Natural killer cell (primary cell): ENCODE measurements around the gene TBX4. TPM values are rescaled to one million over a fixed set of nuclear protein-coding genes. Genes with fewer than 3 reads are reported as not detected.

Experiments
- ATAC-seq, 3 donors: fragments of 150-1000 bp in 2 of 3; fragments of 200-7000 bp in 1 of 3; cut with Tn5 transposase; 1 replicate in 1 of 3; 2 replicates in 2 of 3; pipeline ENCODE4 v1.10.0; 2021; ENCODE audit warnings: mild to moderate bottlenecking in 2 of 3, moderate library complexity in 2 of 3
- DNase-seq, 2 donors: peaks; one replicate each; pipeline versions ENCODE4 v3.0.0 to v3.0.0-alpha.2; 2013 to 2021; ENCODE audit warnings: mixed read lengths in 1 of 2
- H3K27ac ChIP-seq: one replicate; pipeline ENCODE4 v1.5.1; 2013; ENCODE audit warnings: mild to moderate bottlenecking, low read length
- H3K27me3 ChIP-seq: one replicate; pipeline ENCODE4 v1.6.1; 2013; ENCODE audit warnings: low read length; ENCODE audit not compliant: control insufficient read depth, insufficient read depth
- H3K36me3 ChIP-seq: one replicate; pipeline ENCODE4 v1.6.1; 2013; ENCODE audit warnings: low read length; ENCODE audit not compliant: control insufficient read depth, insufficient read depth
- H3K4me1 ChIP-seq: one replicate; pipeline ENCODE4 v1.6.1; 2013; ENCODE audit warnings: low read length; ENCODE audit not compliant: control insufficient read depth, insufficient read depth
- H3K4me3 ChIP-seq: one replicate; pipeline ENCODE4 v1.5.1; 2013; ENCODE audit warnings: low read length
- H3K9me3 ChIP-seq: one replicate; pipeline ENCODE4 v1.6.1; 2013; ENCODE audit warnings: low read length; ENCODE audit not compliant: control insufficient read depth, insufficient read depth
- H3K27ac Mint-ChIP-seq, 2 donors: one replicate each; pipeline ENCODE4 v1.8.0; 2022; ENCODE audit warnings: mild to moderate bottlenecking in 2 of 2, mixed read lengths in 2 of 2, moderate library complexity in 1 of 2
- H3K27me3 Mint-ChIP-seq, 2 donors: one replicate each; pipeline ENCODE4 v1.8.0; 2022; ENCODE audit warnings: low read depth in 2 of 2, mixed read lengths in 2 of 2
- H3K36me3 Mint-ChIP-seq: one replicate; pipeline ENCODE4 v1.8.0; 2022; ENCODE audit warnings: mixed read lengths
- H3K4me1 Mint-ChIP-seq, 2 donors: one replicate each; pipeline ENCODE4 v1.8.0; 2022; ENCODE audit warnings: mixed read lengths in 2 of 2
- H3K4me3 Mint-ChIP-seq: one replicate; pipeline ENCODE4 v1.8.0; 2022; ENCODE audit warnings: mild to moderate bottlenecking, moderate library complexity, mixed read lengths
- H3K9me3 Mint-ChIP-seq, 2 donors: one replicate each; pipeline ENCODE4 v1.8.0; 2022; ENCODE audit warnings: mixed read lengths in 2 of 2
- WGBS: methylation state at CpG from one replicate; pipeline ENCODE4 v1.1.7; 2013; ENCODE audit warnings: missing lambda C conversion rate; ENCODE audit not compliant: insufficient coverage; 5-methylcytosine and 5-hydroxymethylcytosine counted together
- intact Hi-C: fragments of 100-400 bp; cut with micrococcal nuclease; formaldehyde crosslinking; loops from one replicate; pipeline ENCODE4 v1.14.2; 2022
- total RNA-seq, 4 donors: library from RNA; stranded (reverse); fragments of 120-200 nt in 1 of 4; gene quantifications; one replicate each; pipeline versions ENCODE4 v1.2.3 to v1.2.4, GENCODE V29; 2013 to 2022
- TF ChIP-seq, protein P1 (sequence below): fragments of 200-600 bp; IDR thresholded peaks from one replicate; pipeline ENCODE4 v1.8.0; 2022; ENCODE audit warnings: antibody characterized with exemption

TBX4 gene
- total RNA-seq, 3 donors from 2014 or later (not counting 1 experiment from before 2014, with no cell fraction given), result not detected

DNA sequence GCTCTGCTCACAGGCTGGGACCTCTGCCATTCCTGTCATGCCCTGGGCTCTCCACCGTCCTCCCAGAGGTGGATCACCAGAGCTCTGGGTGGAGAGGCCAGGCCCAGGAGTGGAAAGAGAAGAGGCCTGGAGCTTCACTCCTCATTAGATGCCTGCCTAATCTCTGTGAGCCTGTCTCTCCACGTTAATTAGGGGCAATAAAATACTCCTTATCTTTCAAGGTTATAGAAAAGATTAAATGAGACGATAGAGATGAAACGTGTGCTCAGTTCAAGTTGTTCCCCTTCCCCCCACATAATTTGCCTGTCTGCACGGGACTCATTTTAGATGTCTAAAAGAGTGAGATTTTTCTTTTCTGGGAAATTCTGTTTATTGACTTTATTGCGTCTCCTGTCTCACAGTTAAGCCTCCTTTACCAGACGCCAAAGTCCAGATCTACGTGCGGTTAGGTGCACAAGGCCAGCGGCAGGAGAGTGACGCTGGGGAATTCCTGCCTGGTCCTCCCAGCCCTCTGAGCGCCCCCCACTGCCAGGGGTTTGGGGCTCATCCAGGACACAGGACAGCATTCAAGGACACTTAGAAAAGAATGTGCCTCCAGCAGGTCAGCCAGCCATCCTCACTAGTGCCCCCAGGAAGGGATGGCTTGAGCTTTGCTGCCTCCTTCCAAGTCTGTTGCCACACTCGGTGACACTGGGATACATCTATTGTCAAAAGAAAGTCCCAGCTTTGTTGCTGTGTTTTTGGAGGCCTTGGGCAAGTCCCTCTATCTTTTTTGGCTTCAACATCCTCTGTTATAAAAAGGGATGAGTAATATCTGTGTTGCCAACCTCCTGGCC, 42.3 kb downstream of the TBX4 start:
- ATAC-seq, result no peak
- TF ChIP-seq, protein P1, sequence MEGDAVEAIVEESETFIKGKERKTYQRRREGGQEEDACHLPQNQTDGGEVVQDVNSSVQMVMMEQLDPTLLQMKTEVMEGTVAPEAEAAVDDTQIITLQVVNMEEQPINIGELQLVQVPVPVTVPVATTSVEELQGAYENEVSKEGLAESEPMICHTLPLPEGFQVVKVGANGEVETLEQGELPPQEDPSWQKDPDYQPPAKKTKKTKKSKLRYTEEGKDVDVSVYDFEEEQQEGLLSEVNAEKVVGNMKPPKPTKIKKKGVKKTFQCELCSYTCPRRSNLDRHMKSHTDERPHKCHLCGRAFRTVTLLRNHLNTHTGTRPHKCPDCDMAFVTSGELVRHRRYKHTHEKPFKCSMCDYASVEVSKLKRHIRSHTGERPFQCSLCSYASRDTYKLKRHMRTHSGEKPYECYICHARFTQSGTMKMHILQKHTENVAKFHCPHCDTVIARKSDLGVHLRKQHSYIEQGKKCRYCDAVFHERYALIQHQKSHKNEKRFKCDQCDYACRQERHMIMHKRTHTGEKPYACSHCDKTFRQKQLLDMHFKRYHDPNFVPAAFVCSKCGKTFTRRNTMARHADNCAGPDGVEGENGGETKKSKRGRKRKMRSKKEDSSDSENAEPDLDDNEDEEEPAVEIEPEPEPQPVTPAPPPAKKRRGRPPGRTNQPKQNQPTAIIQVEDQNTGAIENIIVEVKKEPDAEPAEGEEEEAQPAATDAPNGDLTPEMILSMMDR, result no peak
- H3K36me3 ChIP-seq, result no peaks in the 10 kb centered on the region
- H3K4me3 Mint-ChIP-seq, result no peak overlapping the region
- no peaks in the 10 kb centered on the region for H3K36me3 Mint-ChIP-seq
- peaks cover 9% of the 10 kb centered on the region in 2 donors for H3K4me1 Mint-ChIP-seq
- intact Hi-C loops, result no loop called here
- WGBS, result 82% methylated on average over 11 of the region's 13 CpGs
- no peaks in the 10 kb centered on the region for H3K9me3 Mint-ChIP-seq
- no peaks in the 10 kb centered on the region for H3K4me1 ChIP-seq
- H3K27me3 ChIP-seq, result peaks cover 4% of the 10 kb centered on the region
- H3K4me3 ChIP-seq, result no peak overlapping the region
- no peak for DNase-seq
- no peaks in the 10 kb centered on the region for H3K27me3 Mint-ChIP-seq
- no peak overlapping the region for H3K27ac Mint-ChIP-seq
- no peak overlapping the region for H3K27ac ChIP-seq
- no peaks in the 10 kb centered on the region for H3K9me3 ChIP-seq

DNA sequence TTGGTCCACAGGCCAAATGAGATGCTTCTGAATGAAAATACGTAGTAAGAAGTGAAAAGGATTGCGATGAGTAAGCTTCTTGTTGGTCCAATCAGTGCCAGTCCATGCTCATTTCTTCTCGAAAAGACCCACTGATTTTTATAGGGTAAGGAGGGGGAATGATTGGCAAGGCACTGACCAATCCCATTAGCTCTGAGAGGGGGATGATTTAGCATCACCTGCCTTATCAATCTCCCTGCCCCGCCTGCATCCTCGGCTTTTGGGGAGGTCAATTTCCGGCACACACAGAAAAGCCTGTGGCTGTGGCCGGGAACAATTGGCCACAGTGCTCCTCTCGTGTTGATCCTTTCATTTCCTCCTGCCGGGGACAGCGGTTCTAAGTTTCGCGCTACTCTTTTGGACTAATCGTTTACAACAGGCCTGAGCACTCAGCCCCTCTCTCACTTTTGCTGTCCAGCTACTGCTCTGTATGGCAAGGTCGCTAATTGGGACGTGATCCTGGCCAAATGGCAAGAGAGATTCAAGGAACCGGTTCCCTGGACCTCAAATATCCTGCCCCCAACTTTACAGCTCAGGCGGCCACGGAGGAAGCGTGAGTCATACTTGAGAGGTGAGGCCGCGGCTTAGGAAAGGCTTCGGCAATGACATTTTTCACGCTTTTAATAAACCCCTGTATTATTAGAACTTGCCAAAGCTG, 43.1 kb downstream of the TBX4 start:
- Histone ChIP-seq H3K36me3 (no peaks in the 10 kb centered on the region), H3K27ac (no peak overlapping the region), H3K4me1 (no peaks in the 10 kb centered on the region), H3K4me3 (no peak overlapping the region), H3K27me3 (peaks cover 4% of the 10 kb centered on the region), H3K9me3 (no peaks in the 10 kb centered on the region)
- DNase-seq (peak in 1 of 2 donors; percentile 6), ATAC-seq (peak in 1 of 3 donors; percentile 48)
- TF ChIP-seq, protein P1, result no peak
- WGBS, result 73% methylated on average over 23 of the region's 23 CpGs
- peaks cover 9% of the 10 kb centered on the region in 2 donors for H3K4me1 Mint-ChIP-seq
- peaks cover 4 to 6% of the 10 kb centered on the region in 2 donors for H3K27me3 Mint-ChIP-seq
- no peaks in the 10 kb centered on the region for H3K9me3 Mint-ChIP-seq
- intact Hi-C loops, result no loop called here
- peak overlapping the region; percentile 25 for H3K4me3 Mint-ChIP-seq
- no peaks in the 10 kb centered on the region for H3K36me3 Mint-ChIP-seq
- no peak overlapping the region for H3K27ac Mint-ChIP-seq

DNA sequence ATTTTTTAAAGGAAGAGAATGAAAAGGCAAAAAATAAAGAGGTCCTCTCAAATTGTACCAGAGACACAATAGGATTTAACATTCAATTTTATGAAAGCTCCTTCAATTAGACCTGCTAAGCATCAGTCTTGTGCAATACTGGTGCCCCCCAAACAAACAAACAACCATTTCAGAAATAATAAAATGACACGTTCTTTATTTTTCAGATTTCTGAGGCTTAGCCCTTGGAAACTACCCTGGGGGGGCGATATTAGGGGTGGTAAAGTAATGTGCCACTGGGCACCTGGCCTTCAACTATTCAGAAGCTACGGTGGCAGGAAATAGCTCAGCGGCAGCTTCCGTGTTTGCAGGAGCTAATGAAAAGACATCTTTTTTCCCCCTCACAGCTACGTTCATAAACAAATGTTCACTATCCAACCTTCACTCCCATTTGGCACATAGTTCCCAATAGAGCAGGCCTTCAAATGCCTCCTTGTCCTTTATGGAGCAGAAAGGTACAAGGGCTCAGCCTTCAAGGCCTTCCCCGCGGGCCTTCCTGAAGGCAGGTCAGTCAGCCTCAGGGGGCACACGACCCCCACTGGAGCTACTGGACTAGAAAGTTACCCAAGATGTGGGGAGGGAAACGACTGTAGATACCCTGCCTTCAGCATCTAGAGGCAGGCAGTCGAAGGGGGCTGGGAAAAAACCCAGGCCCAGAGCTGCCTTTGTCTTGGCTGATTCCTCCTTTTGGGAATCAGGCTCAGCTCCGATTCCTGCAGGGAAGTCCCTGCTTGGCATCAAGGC, 44.1 kb downstream of the TBX4 start:
- H3K36me3 Mint-ChIP-seq, result no peaks in the 10 kb centered on the region
- peaks cover 9% of the 10 kb centered on the region in 2 donors for H3K4me1 Mint-ChIP-seq
- Histone ChIP-seq H3K4me1 (no peaks in the 10 kb centered on the region), H3K27me3 (peaks cover 4% of the 10 kb centered on the region), H3K4me3 (no peak overlapping the region), H3K9me3 (no peaks in the 10 kb centered on the region), H3K27ac (no peak overlapping the region), H3K36me3 (no peaks in the 10 kb centered on the region)
- WGBS, result 89% methylated on average over 12 of the region's 12 CpGs
- TF ChIP-seq, protein P1, result no peak
- peaks cover 4 to 9% of the 10 kb centered on the region in 2 donors for H3K27me3 Mint-ChIP-seq
- intact Hi-C loops, result no loop called here
- H3K9me3 Mint-ChIP-seq, result no peaks in the 10 kb centered on the region
- DNase-seq, result no peak
- H3K27ac Mint-ChIP-seq, result no peak overlapping the region
- no peak overlapping the region for H3K4me3 Mint-ChIP-seq
- no peak for ATAC-seq
